Measurements from ENCODE around the gene CHFR.
"Not testable (repeated sequence)": the region's sequence is repeated elsewhere in the genome, so short reads cannot be mapped to it uniquely, and the experiment has no call there.

Gene CHFR

GRCh38 chr12:132807295-132808092 is 79.9 kb downstream of the CHFR start:
- no peak for DNase-seq

- DNase-seq = no peak
These were observed 80.5 kb downstream of the CHFR start for GRCh38 chr12:132806857-132807256.

- DNase-seq = no peak
These were observed 83.0 kb downstream of the CHFR start for GRCh38 chr12:132804426-132804861.

- no peak for DNase-seq
These were observed 83.5 kb downstream of the CHFR start for GRCh38 chr12:132803888-132804287.

GRCh38 chr12:132803125-132803524 is 84.3 kb downstream of the CHFR start:
- no peak for DNase-seq

- DNase-seq = no peak
These were observed 85.7 kb downstream of the CHFR start for GRCh38 chr12:132801741-132802140.

DNA sequence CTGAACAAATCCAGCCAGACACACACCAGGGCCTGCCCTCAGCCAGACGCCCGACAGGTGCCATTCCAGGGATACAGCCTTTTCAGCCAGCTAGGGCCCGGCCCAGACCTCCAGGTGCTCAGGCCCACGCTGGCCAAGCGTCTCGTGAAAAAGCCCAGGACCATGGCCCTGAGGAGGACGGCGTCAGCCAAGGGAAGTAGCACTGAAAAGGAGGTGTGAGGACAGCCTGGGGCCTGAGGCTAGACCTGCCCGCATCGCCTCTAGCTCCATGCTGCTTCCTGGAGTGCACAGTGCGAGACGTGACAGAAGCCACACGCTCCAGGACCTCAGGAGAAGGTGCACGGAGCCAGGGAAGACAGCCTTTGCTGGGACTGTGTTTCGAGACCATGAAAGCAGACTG is 88.6 kb downstream of the CHFR start:
- no peak for DNase-seq

DNA sequence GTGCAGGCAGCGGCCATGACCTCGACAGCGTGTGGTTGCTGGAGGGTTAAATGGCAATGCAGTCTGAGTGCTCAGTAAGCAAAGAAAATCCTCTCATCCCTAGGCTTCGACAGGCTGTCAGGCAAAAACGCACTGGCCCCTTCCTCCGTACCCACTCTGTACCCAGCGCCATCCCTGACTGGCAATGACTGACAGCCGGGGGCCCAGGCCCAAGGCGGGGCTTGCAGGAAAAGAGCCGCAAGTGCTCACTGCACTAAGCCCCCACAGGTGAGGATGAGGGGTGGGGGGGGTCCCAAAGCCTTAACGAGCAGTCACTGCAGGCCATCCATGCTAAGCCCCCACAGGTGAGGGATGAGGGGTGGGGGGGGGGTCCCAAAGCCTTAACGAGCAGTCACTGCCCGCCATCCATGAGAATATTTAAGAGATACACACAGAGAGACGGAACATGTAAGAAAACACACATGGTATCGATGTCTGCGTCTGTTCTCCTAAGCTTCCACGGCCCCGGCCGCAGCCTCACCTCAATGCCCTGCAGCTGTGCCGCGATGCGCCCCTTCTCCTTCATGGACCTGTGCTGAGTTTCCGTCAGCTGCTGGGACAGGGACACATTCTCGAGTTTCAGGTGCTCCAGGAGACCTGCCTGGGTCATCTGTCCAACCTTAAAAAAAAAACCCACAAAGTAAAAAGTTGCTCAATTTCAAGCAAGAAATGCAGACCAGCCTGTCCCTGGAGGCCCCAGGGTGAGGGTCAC is 89.4 kb downstream of the CHFR start:
- no peak for DNase-seq

- DNase-seq = no peak
These were observed 91.6 kb downstream of the CHFR start for GRCh38 chr12:132795847-132796246.

- not testable (repeated sequence) for DNase-seq
These were observed 95.5 kb downstream of the CHFR start for GRCh38 chr12:132791940-132792339.

DNA sequence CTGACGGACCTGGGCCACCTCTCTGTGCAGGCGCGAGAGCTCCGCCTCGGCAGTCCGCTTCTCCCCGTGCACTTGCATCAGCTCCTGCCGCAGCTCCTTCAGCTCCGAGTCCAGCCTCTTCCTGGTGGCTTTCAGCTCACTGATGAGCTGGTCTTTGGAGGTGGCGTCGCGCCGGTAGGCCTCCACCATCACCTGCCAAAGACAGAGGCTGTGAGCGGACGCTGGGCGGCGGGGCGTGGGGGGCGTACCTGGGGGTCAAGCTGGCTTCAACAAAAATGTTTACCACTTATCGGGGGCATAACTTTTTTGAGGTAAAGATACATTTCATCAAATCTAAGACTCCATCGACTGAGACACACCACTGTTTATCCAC is 98.3 kb downstream of the CHFR start:
- no peak for DNase-seq

DNA sequence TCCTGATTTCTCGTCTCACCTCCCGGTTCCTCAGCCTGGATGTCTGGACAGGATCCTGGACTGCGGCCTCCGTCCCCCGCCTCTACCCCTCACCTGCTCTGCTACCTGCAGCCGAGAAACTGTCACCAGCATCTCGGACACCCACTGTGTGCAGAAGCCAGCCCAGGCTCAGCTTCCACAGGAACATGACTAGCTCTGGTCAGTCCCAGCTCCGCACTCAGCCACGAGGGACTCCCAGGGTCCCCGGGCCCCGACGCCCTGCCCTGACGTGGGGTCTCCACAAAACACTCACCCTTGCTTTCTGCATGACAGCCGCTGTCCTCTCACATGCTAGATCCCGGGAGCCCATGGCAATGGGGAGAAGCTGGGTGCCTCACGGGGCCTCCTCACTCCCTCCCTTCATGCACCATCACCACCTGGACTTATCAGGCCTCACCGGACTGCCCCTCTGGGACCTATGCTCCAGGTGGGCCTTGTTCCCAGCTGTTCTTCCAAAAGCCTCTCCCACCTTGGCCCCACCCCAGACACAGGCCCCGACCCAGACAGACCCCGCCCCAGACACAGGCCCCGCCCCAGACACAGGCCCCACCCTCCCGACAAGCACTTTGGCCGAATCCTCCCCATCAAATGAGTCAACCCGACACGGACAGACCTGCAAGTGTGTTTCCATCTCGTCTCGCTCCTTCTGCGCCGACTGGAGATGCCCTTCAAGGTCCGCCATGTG is 98.9 kb downstream of the CHFR start:
- no peak for DNase-seq

DNA sequence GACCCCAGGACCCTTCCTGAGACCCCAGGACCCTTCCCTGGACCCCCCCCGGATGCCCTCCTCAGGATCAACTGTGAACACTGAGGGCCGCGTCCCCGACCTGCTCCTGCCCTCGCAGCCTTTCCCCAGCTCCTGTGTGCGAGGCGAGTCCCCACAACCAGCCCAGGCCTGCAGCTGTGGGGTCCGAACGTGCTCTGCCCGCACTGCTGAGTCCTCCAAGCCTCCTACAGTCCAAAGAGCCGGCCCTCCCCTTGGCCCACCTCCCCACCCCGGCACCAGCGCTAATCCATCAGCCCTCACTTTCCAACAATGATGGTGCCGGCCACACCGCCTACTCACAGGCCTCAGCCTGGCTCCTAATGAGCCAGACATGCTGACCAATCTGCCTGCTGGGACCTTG is 99.5 kb downstream of the CHFR start:
- DNase-seq = no peak

- no peak for DNase-seq
These were observed 101.2 kb downstream of the CHFR start for GRCh38 chr12:132786192-132786591.

GRCh38 chr12:132784580-132784979 is 102.8 kb downstream of the CHFR start:
- no peak for DNase-seq

GRCh38 chr12:132783917-132784531 is 103.4 kb downstream of the CHFR start:
- DNase-seq = no peak
